Measurements from ENCODE around the gene FAM162A.
A peak's percentile ranks its signal among the peaks of the same experiment; 100 is the strongest.
"Not testable (repeated sequence)": the region's sequence is repeated elsewhere in the genome, so short reads cannot be mapped to it uniquely, and the experiment has no call there.

FAM162A gene, protein sequence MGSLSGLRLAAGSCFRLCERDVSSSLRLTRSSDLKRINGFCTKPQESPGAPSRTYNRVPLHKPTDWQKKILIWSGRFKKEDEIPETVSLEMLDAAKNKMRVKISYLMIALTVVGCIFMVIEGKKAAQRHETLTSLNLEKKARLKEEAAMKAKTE

GRCh38 chr3:122383771-122384697 is at the start of gene FAM162A:
TSS of gene FAM162A (plus strand) at chr3:122384182. CDS start at chr3:122384266, 84 bp downstream.
- in situ Hi-C loops (cut with HindIII; ENCODE audit: low pct_ligation_motif_present, low pct_unique_long_range_greater_than_20kb, low sequenced_read_pairs): no loop called here
- DNase-seq: peak; percentile 89

DNA sequence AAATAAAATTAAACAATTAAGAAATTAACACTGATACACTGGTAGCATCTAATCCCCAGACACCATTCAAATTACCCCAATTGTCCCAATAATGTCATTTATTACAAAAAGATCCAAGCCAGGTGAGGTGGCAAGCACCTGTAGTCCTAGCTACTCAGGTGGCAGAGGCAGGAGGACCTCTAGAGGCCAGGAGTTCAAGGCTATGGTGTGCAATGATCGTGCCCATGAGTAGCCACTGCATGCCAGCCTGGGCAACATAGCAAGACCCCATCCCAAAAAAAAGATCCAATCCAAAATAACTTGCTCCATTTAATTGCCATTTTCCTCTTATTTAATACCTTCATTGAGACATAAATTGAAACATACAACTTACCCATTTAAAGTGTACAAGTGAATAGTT is 41.2 kb upstream of the FAM162A start:
- no peak for DNase-seq
- in situ Hi-C loops (cut with HindIII; ENCODE audit: low pct_ligation_motif_present, low pct_unique_long_range_greater_than_20kb, low sequenced_read_pairs): no loop called here

DNA sequence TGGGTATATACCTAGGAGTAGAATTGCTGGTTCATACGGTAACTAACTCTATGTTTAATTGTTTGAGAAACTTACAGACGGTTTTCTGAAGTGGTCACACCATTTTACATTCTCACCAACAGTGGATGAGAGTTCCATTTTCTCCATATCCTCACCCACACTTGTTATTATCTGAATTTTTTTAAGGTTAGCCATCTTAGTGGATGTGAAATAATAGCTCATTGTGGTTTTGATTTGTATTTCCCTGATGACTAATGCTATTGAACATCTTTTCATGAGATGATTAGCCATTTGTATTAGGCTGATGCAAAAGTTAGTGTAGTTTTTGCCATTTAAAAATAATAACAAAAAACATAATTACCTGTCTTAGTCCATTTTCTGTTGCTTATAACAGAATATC is 40.3 kb upstream of the FAM162A start:
- no peak for DNase-seq
- in situ Hi-C loops (cut with HindIII; ENCODE audit: low pct_ligation_motif_present, low pct_unique_long_range_greater_than_20kb, low sequenced_read_pairs): no loop called here

DNA sequence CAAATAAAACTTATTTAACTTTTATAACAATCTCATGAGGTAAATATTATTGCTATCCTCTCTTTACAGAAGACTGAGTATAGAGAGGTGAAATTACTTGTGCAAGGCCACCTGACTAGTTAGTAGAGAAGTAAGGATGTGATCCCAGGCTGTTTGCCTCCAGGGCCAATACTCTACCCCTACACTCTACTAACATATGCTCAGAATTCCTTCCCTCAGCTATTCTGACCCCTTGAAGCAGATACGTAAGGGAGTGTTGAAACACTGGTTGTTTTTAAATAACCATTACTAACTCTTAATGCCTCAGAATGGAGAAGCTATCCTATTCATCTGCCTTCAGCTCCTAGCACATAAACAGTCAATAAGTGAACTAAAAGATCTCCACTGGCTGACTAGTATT is 34.8 kb upstream of the FAM162A start:
- in situ Hi-C loops (cut with HindIII; ENCODE audit: low pct_ligation_motif_present, low pct_unique_long_range_greater_than_20kb, low sequenced_read_pairs): no loop called here

DNA sequence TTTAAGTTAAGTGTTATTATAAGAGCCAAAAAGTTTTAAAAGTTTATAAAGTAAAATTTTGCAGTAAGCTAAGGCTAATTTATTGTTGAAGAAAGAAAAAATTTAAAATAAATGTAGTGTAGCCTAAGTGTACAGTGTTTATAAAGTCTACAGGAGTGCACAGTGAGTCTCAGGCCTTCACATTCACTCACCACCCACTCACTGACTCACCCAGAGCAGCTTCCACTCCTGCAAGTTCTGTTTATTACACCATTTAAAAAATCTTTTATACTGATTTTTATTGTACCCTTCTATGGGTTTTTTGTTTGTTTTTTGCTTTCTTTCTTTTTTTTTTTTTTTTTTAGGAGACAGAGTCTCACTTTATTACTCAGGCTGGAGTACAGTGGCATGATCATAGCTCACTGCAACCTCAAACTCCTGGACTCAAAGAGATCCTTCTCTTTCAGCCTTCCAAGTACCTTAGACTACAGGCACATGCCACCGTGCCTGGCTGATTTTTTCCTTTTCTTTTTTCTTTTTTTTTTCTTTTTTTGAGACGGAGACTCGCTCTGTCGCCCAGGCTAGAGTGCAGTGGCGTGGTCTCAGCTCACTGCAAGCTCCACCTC is 33.1 kb upstream of the FAM162A start:
- in situ Hi-C loops (cut with HindIII; ENCODE audit: low pct_ligation_motif_present, low pct_unique_long_range_greater_than_20kb, low sequenced_read_pairs): no loop called here
- no peak for DNase-seq

More for the DNA sequence above, 34.8 kb upstream of the FAM162A start:
- no peak for DNase-seq

DNA sequence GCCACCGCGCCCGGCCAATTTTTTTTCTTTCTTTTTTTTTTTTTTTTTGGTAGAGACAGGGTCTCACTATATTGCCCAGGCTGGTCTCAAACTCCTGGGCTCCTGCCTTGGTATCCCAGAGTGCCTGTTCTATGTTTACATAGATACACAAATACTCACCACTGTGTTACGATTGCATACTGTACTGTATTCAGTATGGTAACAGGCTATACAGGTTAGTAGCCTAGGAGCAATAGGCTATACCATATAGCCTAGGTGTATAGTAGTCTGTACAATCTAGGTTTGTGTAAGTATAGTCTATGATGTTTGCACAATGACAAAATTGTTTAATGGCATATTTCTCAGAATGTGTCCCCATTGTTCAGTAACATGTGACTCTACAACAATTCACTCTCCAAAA is 32.4 kb upstream of the FAM162A start:
- DNase-seq: no peak
- in situ Hi-C loops (cut with HindIII; ENCODE audit: low pct_ligation_motif_present, low pct_unique_long_range_greater_than_20kb, low sequenced_read_pairs): no loop called here

- in situ Hi-C loops (cut with HindIII; ENCODE audit: low pct_ligation_motif_present, low pct_unique_long_range_greater_than_20kb, low sequenced_read_pairs): no loop called here
- DNase-seq: no peak
Observed at GRCh38 chr3:122353215-122353614, 30.8 kb upstream of the FAM162A start.

GRCh38 chr3:122353893-122354401 is 30.0 kb upstream of the FAM162A start:
- in situ Hi-C loops (cut with HindIII; ENCODE audit: low pct_ligation_motif_present, low pct_unique_long_range_greater_than_20kb, low sequenced_read_pairs): no loop called here
- DNase-seq: no peak

GRCh38 chr3:122355612-122356011 is 28.4 kb upstream of the FAM162A start:
- in situ Hi-C loops (cut with HindIII; ENCODE audit: low pct_ligation_motif_present, low pct_unique_long_range_greater_than_20kb, low sequenced_read_pairs): no loop called here
- no peak for DNase-seq

- DNase-seq: peak; percentile 45
- in situ Hi-C loops (cut with HindIII; ENCODE audit: low pct_ligation_motif_present, low pct_unique_long_range_greater_than_20kb, low sequenced_read_pairs): no loop called here
Observed at GRCh38 chr3:122356402-122356801, 27.6 kb upstream of the FAM162A start.

DNA sequence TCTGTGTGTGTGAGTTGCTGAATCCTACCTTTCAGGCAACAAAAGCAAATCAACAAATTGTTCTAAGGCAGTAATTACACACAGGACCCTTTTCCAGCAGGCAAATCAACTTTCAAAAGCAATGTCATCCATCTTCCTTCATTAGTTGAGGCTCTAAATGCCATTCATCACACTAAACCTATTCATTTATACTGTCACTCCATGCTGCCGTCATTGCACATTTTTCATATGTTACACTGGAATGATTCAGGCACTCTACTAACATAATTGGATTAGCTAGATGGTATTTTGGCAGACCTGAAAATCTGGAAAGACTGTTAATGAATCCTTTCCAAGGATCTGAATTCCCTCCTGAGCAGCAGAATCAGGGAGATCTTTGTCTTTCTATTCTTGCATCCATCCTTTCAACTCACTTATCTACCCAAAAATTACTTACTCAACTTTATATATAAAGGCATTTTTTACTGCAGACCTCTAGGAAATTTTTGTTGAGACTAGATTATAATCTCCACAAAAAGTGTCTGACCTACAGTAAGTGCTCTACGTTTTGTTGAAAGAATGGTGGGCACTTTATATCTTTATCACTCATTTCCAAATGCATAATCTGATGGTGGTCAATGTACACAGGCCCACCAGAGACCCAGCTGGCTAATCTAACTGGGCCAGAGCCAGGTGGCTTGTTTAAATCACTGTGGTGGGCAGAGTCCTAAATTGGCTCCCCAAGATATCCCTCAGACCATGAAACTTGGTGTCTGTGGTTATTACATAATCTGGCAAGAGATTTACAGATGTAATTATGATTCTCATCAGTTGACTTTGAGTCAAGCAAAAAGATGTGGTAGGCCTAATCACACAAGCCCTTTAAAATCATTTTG is 25.9 kb upstream of the FAM162A start:
- DNase-seq: no peak
- in situ Hi-C loops (cut with HindIII; ENCODE audit: low pct_ligation_motif_present, low pct_unique_long_range_greater_than_20kb, low sequenced_read_pairs): no loop called here

DNA sequence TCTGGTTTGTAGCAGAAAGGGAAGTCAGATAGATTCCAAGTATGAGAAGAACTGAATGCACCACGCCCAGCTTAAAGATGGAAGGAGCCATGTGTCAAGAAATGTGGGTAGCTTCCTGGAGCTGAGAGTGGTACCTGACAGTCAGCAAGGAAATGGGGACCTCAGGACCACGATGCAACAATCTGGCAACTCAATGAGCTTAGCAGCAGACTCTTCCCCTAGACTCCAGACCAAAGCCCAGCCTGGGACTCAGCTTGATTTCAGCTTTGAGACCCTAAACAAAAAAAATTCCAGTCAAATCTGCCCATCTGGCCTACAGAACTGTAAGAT is 25.3 kb upstream of the FAM162A start:
- in situ Hi-C loops (cut with HindIII; ENCODE audit: low pct_ligation_motif_present, low pct_unique_long_range_greater_than_20kb, low sequenced_read_pairs): no loop called here
- DNase-seq: no peak

- no peak for DNase-seq
- in situ Hi-C loops (cut with HindIII; ENCODE audit: low pct_ligation_motif_present, low pct_unique_long_range_greater_than_20kb, low sequenced_read_pairs): no loop called here
Observed at GRCh38 chr3:122362026-122362425, 22.0 kb upstream of the FAM162A start.

DNA sequence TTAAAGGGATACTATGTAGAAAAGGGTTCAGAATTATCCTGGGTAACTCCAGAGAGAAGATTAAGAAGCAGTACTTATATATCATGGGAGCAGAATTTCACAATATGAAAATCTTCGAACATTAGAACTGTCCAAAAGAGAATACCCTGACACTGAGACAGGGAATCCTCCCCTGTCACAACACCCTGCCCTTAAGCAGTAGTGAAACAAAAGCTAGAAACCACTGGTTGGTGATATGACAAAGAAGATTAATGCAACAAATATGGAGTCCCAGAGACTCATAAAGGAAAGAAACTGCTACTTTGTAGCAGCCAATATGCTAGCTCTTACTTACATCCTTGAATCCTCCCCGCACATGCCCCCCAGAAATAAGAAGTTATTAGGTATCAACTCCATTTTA is 19.5 kb upstream of the FAM162A start:
- in situ Hi-C loops (cut with HindIII; ENCODE audit: low pct_ligation_motif_present, low pct_unique_long_range_greater_than_20kb, low sequenced_read_pairs): no loop called here

DNA sequence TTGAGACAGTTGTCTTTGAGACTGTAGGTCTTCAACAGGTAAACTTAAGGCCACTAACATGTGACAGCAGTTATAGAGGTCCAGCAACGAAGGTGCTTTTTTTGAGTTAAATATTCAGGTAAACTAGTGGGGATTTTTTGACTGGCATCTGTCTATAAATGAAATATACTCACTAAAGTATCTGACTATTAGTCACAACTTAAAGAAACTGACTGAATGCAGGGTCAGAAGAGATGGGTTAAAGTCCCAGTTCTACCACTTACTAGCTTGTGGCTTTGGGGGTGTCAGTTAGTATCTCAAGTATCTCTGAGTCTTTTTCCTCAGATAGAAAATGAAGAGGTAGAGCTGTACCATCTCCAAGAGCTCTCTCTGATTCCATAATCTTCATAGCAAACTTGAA is 18.9 kb upstream of the FAM162A start:
- DNase-seq: no peak
- in situ Hi-C loops (cut with HindIII; ENCODE audit: low pct_ligation_motif_present, low pct_unique_long_range_greater_than_20kb, low sequenced_read_pairs): no loop called here

More for the DNA sequence above, 19.5 kb upstream of the FAM162A start:
- DNase-seq: no peak

GRCh38 chr3:122365582-122366378 is 18.2 kb upstream of the FAM162A start:
- in situ Hi-C loops (cut with HindIII; ENCODE audit: low pct_ligation_motif_present, low pct_unique_long_range_greater_than_20kb, low sequenced_read_pairs): not testable (repeated sequence)
- peak; percentile 53 for DNase-seq

GRCh38 chr3:122366379-122366749 is 17.6 kb upstream of the FAM162A start:
- DNase-seq: no peak
- in situ Hi-C loops (cut with HindIII; ENCODE audit: low pct_ligation_motif_present, low pct_unique_long_range_greater_than_20kb, low sequenced_read_pairs): no loop called here

DNA sequence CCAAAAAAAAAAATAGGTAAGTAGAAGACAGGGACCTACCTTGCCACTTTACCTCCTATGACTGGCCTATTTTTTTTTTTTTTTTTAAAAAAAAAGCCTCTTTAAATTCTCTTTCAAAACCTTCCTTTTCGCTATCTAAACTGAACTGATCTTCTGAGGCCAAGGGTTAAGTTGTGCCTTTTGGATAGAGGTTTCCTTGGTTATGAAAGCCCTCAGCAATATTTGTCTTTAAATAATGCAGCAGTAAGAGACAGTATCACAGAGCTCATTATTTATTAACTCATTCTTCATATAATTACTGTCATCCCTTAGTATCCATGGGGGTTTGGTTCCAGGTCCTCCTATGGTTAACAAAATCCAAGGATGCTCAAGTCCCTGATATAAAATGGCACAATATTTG is 9.9 kb upstream of the FAM162A start:
- in situ Hi-C loops (cut with HindIII; ENCODE audit: low pct_ligation_motif_present, low pct_unique_long_range_greater_than_20kb, low sequenced_read_pairs): no loop called here
- no peak for DNase-seq

All from ACHN (cell line).